Measurements from ENCODE around the gene GIN1. TPM values are rescaled to one million over a fixed set of nuclear protein-coding genes. Genes with fewer than 3 reads are reported as not detected.

Gene GIN1
- total RNA-seq, 1 donor, result 5.1 TPM

DNA sequence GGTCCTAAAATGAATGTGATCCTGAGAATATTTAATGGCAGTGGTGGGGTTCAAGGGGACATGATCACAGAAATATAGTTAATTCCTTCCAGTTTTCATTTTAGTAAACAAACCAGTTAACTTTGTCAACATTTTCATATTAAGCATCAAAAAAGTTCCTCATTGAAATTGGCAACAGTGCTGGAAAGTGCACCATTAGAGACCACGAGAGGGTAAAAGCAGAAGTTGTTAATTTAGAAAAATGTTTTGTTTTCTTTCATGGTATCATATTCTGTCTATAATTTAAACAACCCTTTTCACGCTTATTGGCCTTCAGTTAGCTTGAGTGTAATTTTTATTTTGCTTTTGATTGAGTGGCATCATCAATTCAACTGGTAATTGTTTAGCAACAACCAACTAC is 11.9 kb downstream of the GIN1 start:
- H3K4me2 ChIP-seq (ENCODE audit: insufficient read depth, low read length), result no peak overlapping the region
- H2AFZ ChIP-seq (ENCODE audit: low read length), result no peak overlapping the region
- H3K27me3 ChIP-seq (ENCODE audit: insufficient read depth, low read length), result no peaks in the 10 kb centered on the region
- peaks cover 11% of the 10 kb centered on the region for H3K79me2 ChIP-seq (ENCODE audit: insufficient read depth, low read length)
- no peak overlapping the region for H3K27ac ChIP-seq (ENCODE audit: low read depth, low read length)
- no peaks in the 10 kb centered on the region for H3K36me3 ChIP-seq (ENCODE audit: insufficient read depth, low read length)
- no peak for DNase-seq (ENCODE audit: insufficient read length, low spot score, missing footprints)
- no peaks in the 10 kb centered on the region for H4K20me1 ChIP-seq (ENCODE audit: insufficient read depth, low read length)
- H3K9me3 ChIP-seq (ENCODE audit: low read depth, low read length), result no peaks in the 10 kb centered on the region
- TF ChIP-seq, protein P1, sequence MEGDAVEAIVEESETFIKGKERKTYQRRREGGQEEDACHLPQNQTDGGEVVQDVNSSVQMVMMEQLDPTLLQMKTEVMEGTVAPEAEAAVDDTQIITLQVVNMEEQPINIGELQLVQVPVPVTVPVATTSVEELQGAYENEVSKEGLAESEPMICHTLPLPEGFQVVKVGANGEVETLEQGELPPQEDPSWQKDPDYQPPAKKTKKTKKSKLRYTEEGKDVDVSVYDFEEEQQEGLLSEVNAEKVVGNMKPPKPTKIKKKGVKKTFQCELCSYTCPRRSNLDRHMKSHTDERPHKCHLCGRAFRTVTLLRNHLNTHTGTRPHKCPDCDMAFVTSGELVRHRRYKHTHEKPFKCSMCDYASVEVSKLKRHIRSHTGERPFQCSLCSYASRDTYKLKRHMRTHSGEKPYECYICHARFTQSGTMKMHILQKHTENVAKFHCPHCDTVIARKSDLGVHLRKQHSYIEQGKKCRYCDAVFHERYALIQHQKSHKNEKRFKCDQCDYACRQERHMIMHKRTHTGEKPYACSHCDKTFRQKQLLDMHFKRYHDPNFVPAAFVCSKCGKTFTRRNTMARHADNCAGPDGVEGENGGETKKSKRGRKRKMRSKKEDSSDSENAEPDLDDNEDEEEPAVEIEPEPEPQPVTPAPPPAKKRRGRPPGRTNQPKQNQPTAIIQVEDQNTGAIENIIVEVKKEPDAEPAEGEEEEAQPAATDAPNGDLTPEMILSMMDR (IDR thresholded peaks at IDR 0.05; ENCODE audit: extremely low read depth, low read depth, low read length), result no peak
- H3K4me1 ChIP-seq (ENCODE audit: insufficient read depth, low read length), result no peaks in the 10 kb centered on the region
- no peak overlapping the region for H3K4me3 ChIP-seq (ENCODE audit: insufficient read depth, low read length)

DNA sequence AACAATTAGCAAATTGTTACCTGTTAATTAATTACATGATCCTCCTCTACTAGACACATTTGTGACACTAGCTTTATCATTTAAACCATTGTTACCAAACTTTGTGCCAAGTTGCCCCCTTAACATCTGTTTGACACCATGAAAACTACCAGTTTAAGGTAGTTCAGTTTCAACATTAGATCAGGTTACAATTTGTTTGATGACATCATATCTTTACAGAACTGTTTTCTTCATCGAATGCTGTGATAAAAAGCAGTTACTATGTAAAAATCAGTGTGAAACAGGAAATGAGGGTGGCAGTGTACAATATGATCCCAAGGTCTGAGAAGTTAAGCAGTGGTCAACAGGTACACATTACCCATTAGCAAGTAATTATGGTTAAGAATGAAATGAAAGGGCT is 17.7 kb downstream of the GIN1 start:
- no peak overlapping the region for H3K4me3 ChIP-seq (ENCODE audit: insufficient read depth, low read length)
- H3K36me3 ChIP-seq (ENCODE audit: insufficient read depth, low read length), result no peaks in the 10 kb centered on the region
- H3K79me2 ChIP-seq (ENCODE audit: insufficient read depth, low read length), result no peaks in the 10 kb centered on the region
- no peak overlapping the region for H2AFZ ChIP-seq (ENCODE audit: low read length)
- no peaks in the 10 kb centered on the region for H3K9me3 ChIP-seq (ENCODE audit: low read depth, low read length)
- no peak overlapping the region for H3K27ac ChIP-seq (ENCODE audit: low read depth, low read length)
- no peaks in the 10 kb centered on the region for H3K4me1 ChIP-seq (ENCODE audit: insufficient read depth, low read length)
- no peak for DNase-seq (ENCODE audit: insufficient read length, low spot score, missing footprints)
- no peak overlapping the region for H3K4me2 ChIP-seq (ENCODE audit: insufficient read depth, low read length)
- H3K27me3 ChIP-seq (ENCODE audit: insufficient read depth, low read length), result no peaks in the 10 kb centered on the region
- no peaks in the 10 kb centered on the region for H4K20me1 ChIP-seq (ENCODE audit: insufficient read depth, low read length)
- TF ChIP-seq, protein P1 (IDR thresholded peaks at IDR 0.05; ENCODE audit: extremely low read depth, low read depth, low read length), result no peak

DNA sequence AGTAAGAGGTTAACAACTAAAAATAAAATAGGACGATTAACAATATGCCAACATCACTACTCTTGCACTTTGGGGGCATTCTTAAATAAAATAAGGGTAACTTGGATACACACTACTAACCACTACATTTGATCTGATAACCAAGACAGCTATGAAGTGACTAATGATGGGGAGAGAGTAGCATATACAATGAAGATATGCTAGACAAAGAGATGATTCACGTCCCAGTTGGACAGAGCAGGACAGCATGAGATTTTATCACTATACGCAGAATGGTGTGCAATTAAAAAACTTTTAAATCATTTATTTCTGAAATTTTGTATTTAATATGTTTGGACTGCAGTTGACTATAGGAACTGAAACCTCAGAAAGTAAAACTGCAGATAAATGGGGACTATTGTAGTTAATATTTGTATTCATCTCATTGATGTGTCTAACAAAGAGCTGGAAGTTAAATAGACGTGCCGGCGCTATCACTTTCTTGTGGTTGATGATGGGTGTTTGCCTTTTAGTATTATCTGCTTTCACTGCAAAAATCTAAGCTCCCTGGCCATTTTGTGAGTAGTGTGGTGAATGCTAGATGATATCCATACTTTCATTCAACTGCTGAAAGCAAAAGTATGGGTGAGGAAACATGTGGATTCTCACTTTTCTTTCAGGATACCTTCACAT is 18.7 kb downstream of the GIN1 start:
- no peak overlapping the region for H3K4me3 ChIP-seq (ENCODE audit: insufficient read depth, low read length)
- H3K79me2 ChIP-seq (ENCODE audit: insufficient read depth, low read length), result no peaks in the 10 kb centered on the region
- H4K20me1 ChIP-seq (ENCODE audit: insufficient read depth, low read length), result no peaks in the 10 kb centered on the region
- H3K36me3 ChIP-seq (ENCODE audit: insufficient read depth, low read length), result no peaks in the 10 kb centered on the region
- no peaks in the 10 kb centered on the region for H3K4me1 ChIP-seq (ENCODE audit: insufficient read depth, low read length)
- H2AFZ ChIP-seq (ENCODE audit: low read length), result no peak overlapping the region
- TF ChIP-seq, protein P1 (IDR thresholded peaks at IDR 0.05; ENCODE audit: extremely low read depth, low read depth, low read length), result no peak
- H3K27me3 ChIP-seq (ENCODE audit: insufficient read depth, low read length), result no peaks in the 10 kb centered on the region
- no peak overlapping the region for H3K4me2 ChIP-seq (ENCODE audit: insufficient read depth, low read length)
- no peak overlapping the region for H3K27ac ChIP-seq (ENCODE audit: low read depth, low read length)
- no peaks in the 10 kb centered on the region for H3K9me3 ChIP-seq (ENCODE audit: low read depth, low read length)
- no peak for DNase-seq (ENCODE audit: insufficient read length, low spot score, missing footprints)

DNA sequence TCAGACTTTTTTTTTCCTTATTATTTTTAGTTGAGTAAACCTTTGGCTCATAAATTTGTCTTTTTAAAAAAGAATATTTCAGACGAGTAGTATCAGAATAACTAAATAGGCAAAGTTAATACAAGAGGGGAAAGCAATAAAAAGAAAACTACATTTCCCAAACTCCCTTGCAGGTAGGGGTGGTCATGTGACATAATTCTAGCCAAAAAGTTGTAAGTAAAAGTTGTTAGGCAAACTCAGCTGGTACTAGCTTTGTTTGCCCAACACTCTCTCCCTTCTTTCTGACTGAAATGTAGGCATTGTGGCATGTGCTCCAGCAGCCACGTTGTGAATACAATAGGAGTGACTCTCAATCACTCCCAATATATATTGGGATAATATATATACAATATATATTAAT is 20.9 kb downstream of the GIN1 start:
- H3K4me1 ChIP-seq (ENCODE audit: insufficient read depth, low read length), result no peaks in the 10 kb centered on the region
- H3K27me3 ChIP-seq (ENCODE audit: insufficient read depth, low read length), result no peaks in the 10 kb centered on the region
- H3K9me3 ChIP-seq (ENCODE audit: low read depth, low read length), result no peaks in the 10 kb centered on the region
- H3K4me3 ChIP-seq (ENCODE audit: insufficient read depth, low read length), result no peak overlapping the region
- TF ChIP-seq, protein P1 (IDR thresholded peaks at IDR 0.05; ENCODE audit: extremely low read depth, low read depth, low read length), result no peak
- H3K4me2 ChIP-seq (ENCODE audit: insufficient read depth, low read length), result no peak overlapping the region
- H3K27ac ChIP-seq (ENCODE audit: low read depth, low read length), result no peak overlapping the region
- no peaks in the 10 kb centered on the region for H3K79me2 ChIP-seq (ENCODE audit: insufficient read depth, low read length)
- H4K20me1 ChIP-seq (ENCODE audit: insufficient read depth, low read length), result no peaks in the 10 kb centered on the region
- no peak for DNase-seq (ENCODE audit: insufficient read length, low spot score, missing footprints)
- H3K36me3 ChIP-seq (ENCODE audit: insufficient read depth, low read length), result no peaks in the 10 kb centered on the region
- H2AFZ ChIP-seq (ENCODE audit: low read length), result no peak overlapping the region

Measured in osteoblast (primary cell).